Dendritic cell treated with granulocyte-macrophage colony-stimulating factor and Interleukin-4, amounts not matched to agents 40 ng/mL and 50 ng/mL, for 4 days (primary cell): ENCODE measurements around the gene CXCL17.
A peak's percentile ranks its signal among the peaks of the same experiment; 100 is the strongest.

ENCODE experiments used
- H3K27ac Mint-ChIP-seq: one replicate; pipeline ENCODE4 v1.8.0; 2022; ENCODE audit warnings: mild to moderate bottlenecking, mixed read lengths
- H3K27me3 Mint-ChIP-seq: one replicate; pipeline ENCODE4 v1.8.0; 2022; ENCODE audit warnings: mild to moderate bottlenecking, mixed read lengths
- H3K36me3 Mint-ChIP-seq: one replicate; pipeline ENCODE4 v1.8.0; 2022; ENCODE audit warnings: low read depth, mixed read lengths
- H3K4me1 Mint-ChIP-seq: one replicate; pipeline ENCODE4 v1.8.0; 2022; ENCODE audit warnings: low read depth, mixed read lengths
- H3K4me3 Mint-ChIP-seq: one replicate; pipeline ENCODE4 v1.8.0; 2022; ENCODE audit warnings: mild to moderate bottlenecking, moderate library complexity, mixed read lengths
- H3K9me3 Mint-ChIP-seq: one replicate; pipeline ENCODE4 v1.8.0; 2022; ENCODE audit warnings: mixed read lengths
- intact Hi-C: fragments of 100-400 bp; cut with micrococcal nuclease; formaldehyde crosslinking; loops from one replicate; pipeline ENCODE4 v1.15.0; 2022

Gene CXCL17

GRCh38 chr19:42424712-42425131 is 18.0 kb downstream of the CXCL17 start:
- Mint-ChIP-seq H3K9me3 (no peaks in the 10 kb centered on the region), H3K4me3 (no peak overlapping the region), H3K36me3 (no peaks in the 10 kb centered on the region), H3K4me1 (peaks cover 32% of the 10 kb centered on the region), H3K27ac (no peak overlapping the region), H3K27me3 (peaks cover 70% of the 10 kb centered on the region)
- intact Hi-C loops: no loop called here

DNA sequence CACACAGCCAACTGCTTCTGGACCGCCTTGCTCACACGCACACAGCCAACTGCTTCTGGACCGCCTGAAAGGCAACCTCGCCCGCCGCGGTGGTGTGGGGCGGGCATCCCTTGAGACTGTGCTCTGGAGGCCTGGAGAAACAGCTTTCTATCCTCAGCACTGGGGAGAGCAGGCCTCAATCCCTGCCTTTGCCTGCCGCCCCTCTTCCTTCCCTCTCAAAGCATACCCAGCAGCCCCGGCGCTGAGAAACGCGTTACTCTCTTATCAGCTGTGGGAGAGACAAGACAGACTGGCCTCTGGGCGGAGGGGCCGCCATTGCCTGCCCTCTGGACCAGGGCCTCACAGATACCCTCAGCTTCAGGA is 18.4 kb downstream of the CXCL17 start:
- H3K4me1 Mint-ChIP-seq: peaks cover 32% of the 10 kb centered on the region

DNA sequence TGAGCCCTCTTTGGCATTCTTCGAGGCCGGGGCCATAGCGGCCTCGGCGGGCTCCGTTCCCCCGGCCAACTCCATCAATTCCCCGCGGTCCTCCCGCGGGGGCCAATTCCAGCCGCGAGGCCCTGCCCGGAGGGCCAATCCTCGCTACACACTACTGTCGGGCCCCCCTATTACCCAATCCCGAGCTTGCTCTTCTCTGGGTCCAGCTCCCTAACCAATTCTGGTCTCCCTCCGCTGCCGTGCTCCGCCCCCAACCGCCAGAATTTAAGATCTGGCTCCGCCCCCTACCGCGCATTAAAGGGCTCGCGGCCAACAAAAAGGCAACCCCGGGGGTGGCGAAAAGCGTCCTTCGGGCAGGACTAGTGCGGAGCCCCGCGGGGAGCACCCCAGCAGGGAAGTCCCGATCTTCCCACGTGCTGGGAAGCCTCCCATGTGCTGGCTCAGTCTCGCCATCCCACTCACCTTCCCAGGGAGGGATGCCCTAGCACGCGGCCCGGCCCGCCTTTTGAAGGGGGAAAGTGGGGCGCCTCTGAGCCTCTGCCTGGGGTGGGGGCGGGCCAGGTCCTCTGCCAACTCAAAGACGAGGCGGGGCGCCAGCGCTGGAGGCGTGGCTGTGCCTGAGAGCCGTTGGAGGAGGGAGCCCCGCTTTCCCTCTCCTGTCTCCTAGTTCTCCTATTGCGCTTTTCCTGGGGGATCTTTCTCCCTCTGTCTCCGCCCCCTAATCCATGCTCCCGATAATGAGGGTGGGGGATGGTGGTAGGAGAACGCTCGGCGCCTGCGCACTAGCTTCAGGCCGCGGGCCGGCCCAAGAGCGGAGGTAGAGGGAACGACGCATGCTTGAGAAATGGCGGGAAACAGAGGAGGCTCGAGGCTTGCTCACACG is 19.0 kb downstream of the CXCL17 start:
- Mint-ChIP-seq H3K4me1 (peaks cover 32% of the 10 kb centered on the region), H3K9me3 (no peaks in the 10 kb centered on the region), H3K36me3 (no peaks in the 10 kb centered on the region), H3K27me3 (peaks cover 77% of the 10 kb centered on the region), H3K4me3 (peak overlapping the region; percentile 77), H3K27ac (no peak overlapping the region)
- intact Hi-C loops: no loop called here

More for the DNA sequence above, 18.4 kb downstream of the CXCL17 start:
- H3K4me3 Mint-ChIP-seq: peak overlapping the region; percentile 77
- peaks cover 74% of the 10 kb centered on the region for H3K27me3 Mint-ChIP-seq
- intact Hi-C loops: no loop called here
- H3K9me3 Mint-ChIP-seq: no peaks in the 10 kb centered on the region
- H3K36me3 Mint-ChIP-seq: no peaks in the 10 kb centered on the region
- H3K27ac Mint-ChIP-seq: no peak overlapping the region

- intact Hi-C loops: no loop called here
- Mint-ChIP-seq H3K9me3 (no peaks in the 10 kb centered on the region), H3K27me3 (peaks cover 74% of the 10 kb centered on the region)
Measured at GRCh38 chr19:42422901-42423461, 19.8 kb downstream of the CXCL17 start.

DNA sequence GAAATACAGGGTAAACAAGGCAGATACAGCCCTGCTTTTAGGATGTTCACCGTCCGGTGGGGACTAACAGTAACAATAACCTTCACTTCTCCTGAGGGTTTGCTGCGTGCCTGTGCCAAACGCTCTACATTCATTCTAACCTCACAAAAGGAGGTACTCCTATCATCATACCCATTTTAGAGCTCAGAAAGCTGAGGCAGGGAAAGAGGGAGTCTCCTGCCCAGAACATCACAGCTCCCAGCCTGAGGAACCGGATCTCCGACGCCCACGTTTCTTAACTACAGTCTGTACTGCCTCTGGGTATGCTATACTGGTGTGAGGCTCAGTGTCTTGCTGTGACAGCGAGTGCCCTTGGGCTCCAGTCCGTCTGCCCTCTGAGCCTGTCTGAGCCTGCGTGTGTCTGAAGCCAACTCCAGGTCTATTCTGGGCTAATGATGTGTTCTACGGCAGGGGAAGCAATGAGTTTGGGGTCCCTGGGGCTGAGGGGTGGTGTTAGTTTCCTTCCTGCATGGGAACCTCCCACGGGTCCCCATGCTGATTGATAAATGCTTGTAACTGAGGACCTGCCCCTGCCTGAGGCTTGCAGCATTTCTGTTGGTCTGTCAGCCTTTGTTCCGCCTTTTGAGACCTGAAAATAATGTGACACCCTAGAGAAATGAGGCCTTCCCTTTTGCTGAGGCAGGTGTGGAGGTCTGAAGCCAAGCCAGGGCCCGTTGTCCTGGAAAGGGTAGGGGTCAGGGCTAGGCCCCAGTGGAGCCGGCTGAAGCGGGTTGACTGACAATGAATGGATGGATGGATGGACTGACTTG is 20.4 kb downstream of the CXCL17 start:
- H3K4me3 Mint-ChIP-seq: peak overlapping the region; percentile 77
- intact Hi-C loops: no loop called here
- peaks cover 32% of the 10 kb centered on the region for H3K4me1 Mint-ChIP-seq

More at GRCh38 chr19:42422901-42423461, 19.8 kb downstream of the CXCL17 start:
- no peaks in the 10 kb centered on the region for H3K36me3 Mint-ChIP-seq
- H3K4me1 Mint-ChIP-seq: peaks cover 32% of the 10 kb centered on the region
- peak overlapping the region; percentile 77 for H3K4me3 Mint-ChIP-seq
- H3K27ac Mint-ChIP-seq: no peak overlapping the region

GRCh38 chr19:42421591-42422031 is 21.1 kb downstream of the CXCL17 start:
- intact Hi-C loops: no loop called here
- Mint-ChIP-seq H3K27ac (no peak overlapping the region), H3K4me1 (peaks cover 32% of the 10 kb centered on the region), H3K9me3 (no peaks in the 10 kb centered on the region), H3K4me3 (no peak overlapping the region), H3K36me3 (no peaks in the 10 kb centered on the region), H3K27me3 (peaks cover 68% of the 10 kb centered on the region)

More for the DNA sequence above, 20.4 kb downstream of the CXCL17 start:
- H3K36me3 Mint-ChIP-seq: no peaks in the 10 kb centered on the region
- no peak overlapping the region for H3K27ac Mint-ChIP-seq
- H3K9me3 Mint-ChIP-seq: no peaks in the 10 kb centered on the region
- H3K27me3 Mint-ChIP-seq: peaks cover 74% of the 10 kb centered on the region

- H3K4me1 Mint-ChIP-seq: peaks cover 32% of the 10 kb centered on the region
- intact Hi-C loops: no loop called here
- peaks cover 64% of the 10 kb centered on the region for H3K27me3 Mint-ChIP-seq
- no peaks in the 10 kb centered on the region for H3K36me3 Mint-ChIP-seq
- H3K4me3 Mint-ChIP-seq: no peak overlapping the region
- no peak overlapping the region for H3K27ac Mint-ChIP-seq
- H3K9me3 Mint-ChIP-seq: no peaks in the 10 kb centered on the region
Measured at GRCh38 chr19:42421101-42421500, 21.6 kb downstream of the CXCL17 start.

GRCh38 chr19:42420055-42420544 is 22.6 kb downstream of the CXCL17 start:
- peaks cover 60% of the 10 kb centered on the region for H3K27me3 Mint-ChIP-seq
- intact Hi-C loops: no loop called here
- H3K4me3 Mint-ChIP-seq: no peak overlapping the region
- no peak overlapping the region for H3K27ac Mint-ChIP-seq
- H3K36me3 Mint-ChIP-seq: no peaks in the 10 kb centered on the region
- no peaks in the 10 kb centered on the region for H3K9me3 Mint-ChIP-seq
- peaks cover 32% of the 10 kb centered on the region for H3K4me1 Mint-ChIP-seq

GRCh38 chr19:42419309-42419708 is 23.4 kb downstream of the CXCL17 start:
- Mint-ChIP-seq H3K9me3 (no peaks in the 10 kb centered on the region), H3K4me1 (peaks cover 29% of the 10 kb centered on the region), H3K27me3 (peaks cover 53% of the 10 kb centered on the region), H3K36me3 (no peaks in the 10 kb centered on the region), H3K27ac (no peak overlapping the region), H3K4me3 (no peak overlapping the region)
- intact Hi-C loops: no loop called here

- H3K4me3 Mint-ChIP-seq: no peak overlapping the region
- intact Hi-C loops: no loop called here
- no peaks in the 10 kb centered on the region for H3K9me3 Mint-ChIP-seq
- H3K27me3 Mint-ChIP-seq: peaks cover 15% of the 10 kb centered on the region
- peaks cover 21% of the 10 kb centered on the region for H3K36me3 Mint-ChIP-seq
- H3K4me1 Mint-ChIP-seq: no peaks in the 10 kb centered on the region
- H3K27ac Mint-ChIP-seq: no peak overlapping the region
Measured at GRCh38 chr19:42412661-42413076, 30.1 kb downstream of the CXCL17 start.

GRCh38 chr19:42412227-42412626 is 30.5 kb downstream of the CXCL17 start:
- intact Hi-C loops: no loop called here
- Mint-ChIP-seq H3K36me3 (peaks cover 25% of the 10 kb centered on the region), H3K4me1 (no peaks in the 10 kb centered on the region), H3K4me3 (no peak overlapping the region), H3K27ac (no peak overlapping the region), H3K27me3 (peaks cover 15% of the 10 kb centered on the region), H3K9me3 (no peaks in the 10 kb centered on the region)

DNA sequence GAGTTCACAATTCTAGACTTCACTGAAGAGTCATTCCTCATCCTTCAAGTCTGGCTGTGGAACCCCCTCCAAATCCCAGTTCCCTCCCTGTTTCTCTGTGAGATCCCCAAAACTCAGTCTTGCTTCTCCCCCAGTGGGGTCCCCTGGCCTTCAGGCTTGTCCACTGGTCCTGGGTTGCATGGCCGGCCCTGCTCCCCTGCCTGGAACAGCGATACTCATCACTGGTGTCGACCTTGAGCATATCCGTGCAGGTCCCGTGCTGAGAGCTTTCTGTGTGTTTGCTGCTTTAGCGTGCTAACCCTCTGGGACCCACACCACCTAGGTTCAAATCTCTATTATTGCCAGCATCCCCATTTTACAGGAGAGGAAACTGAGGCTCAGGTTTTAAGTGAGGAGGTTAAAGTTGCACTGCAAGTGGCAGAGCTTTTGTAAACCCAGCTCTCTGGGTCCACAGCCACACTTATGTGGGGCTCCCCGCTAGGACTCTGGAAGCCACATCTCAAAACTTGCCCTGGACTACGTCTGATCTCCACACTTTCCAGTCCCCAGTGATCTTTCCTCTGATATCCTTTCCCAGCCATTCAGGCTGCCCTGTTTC is 31.1 kb downstream of the CXCL17 start:
- H3K36me3 Mint-ChIP-seq: peaks cover 30% of the 10 kb centered on the region
- no peaks in the 10 kb centered on the region for H3K9me3 Mint-ChIP-seq

GRCh38 chr19:42410371-42410770 is 32.4 kb downstream of the CXCL17 start:
- H3K27me3 Mint-ChIP-seq: peaks cover 11% of the 10 kb centered on the region
- H3K4me1 Mint-ChIP-seq: no peaks in the 10 kb centered on the region
- H3K9me3 Mint-ChIP-seq: no peaks in the 10 kb centered on the region
- intact Hi-C loops: no loop called here
- H3K27ac Mint-ChIP-seq: no peak overlapping the region
- peaks cover 30% of the 10 kb centered on the region for H3K36me3 Mint-ChIP-seq
- no peak overlapping the region for H3K4me3 Mint-ChIP-seq

More for the DNA sequence above, 31.1 kb downstream of the CXCL17 start:
- intact Hi-C loops: no loop called here
- H3K27me3 Mint-ChIP-seq: peaks cover 15% of the 10 kb centered on the region
- H3K4me1 Mint-ChIP-seq: no peaks in the 10 kb centered on the region
- H3K27ac Mint-ChIP-seq: no peak overlapping the region
- H3K4me3 Mint-ChIP-seq: no peak overlapping the region
